ENCODE results near the gene CD34.

Gene CD34

GRCh38 chr1:207854001-207854400, 56.9 kb downstream of the CD34 start:
- no peak for DNase-seq (ENCODE audit: low read depth in 2 of 2)

DNA sequence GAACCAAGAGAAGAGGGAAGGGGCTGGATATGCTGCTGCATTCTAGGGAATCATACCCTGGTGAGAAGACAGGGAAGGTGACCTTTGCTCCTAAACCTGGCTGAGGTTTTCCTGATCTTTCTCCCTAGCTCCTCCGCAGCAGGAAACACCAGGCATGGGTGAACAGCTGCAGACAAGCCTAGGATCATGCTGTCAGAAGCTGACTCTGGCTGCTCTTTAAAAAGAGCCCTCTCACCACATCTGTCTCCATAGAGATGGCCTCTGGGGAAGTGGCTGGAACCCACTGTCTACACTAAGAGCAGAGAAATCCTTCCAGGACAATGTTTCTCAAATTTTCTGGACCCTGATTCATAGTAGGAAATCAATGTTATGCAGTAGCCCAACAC, 57.6 kb downstream of the CD34 start:
- DNase-seq (ENCODE audit: low read depth in 2 of 2) = no peak

DNA sequence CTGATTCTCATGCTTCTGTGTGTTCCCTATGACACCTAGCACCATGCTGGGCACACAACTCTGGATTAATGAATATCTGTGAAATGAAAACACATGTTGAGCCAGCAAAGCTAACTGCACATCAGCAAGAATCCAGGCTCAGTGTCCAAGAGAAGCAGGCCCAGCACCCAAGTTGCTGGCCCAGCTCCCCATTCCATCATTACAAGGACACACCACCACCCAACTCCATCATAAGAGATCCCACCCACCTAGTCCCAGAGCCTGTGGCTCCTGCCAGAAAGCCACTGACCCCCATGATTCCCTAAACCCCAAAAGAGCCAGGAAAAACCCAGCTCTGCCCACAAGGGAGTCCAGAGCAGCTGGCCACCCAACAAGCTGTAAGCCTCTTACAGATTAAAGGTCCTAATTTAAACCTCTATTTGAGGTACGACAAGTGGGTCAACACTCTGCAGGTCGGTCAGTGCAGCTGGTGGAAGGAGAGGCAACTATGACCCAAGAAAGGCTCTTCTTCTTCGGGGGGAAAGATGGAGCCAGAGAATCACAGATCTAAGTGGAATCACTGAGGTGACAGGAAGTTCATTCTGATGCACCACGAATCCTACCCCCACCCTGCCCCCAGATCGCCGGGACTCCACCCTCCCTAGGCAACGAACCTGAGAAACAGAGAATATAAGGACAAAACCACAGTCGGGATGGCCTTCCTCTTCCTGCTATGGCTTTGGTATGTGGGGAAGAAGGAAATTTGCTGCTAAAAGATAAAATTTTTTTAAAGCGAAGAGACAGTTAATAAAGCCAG, 58.2 kb downstream of the CD34 start:
- DNase-seq (ENCODE audit: low read depth in 2 of 2) = no peak

- no peak for DNase-seq (ENCODE audit: low read depth in 2 of 2)
Measured at GRCh38 chr1:207851696-207852095, 59.2 kb downstream of the CD34 start.

DNA sequence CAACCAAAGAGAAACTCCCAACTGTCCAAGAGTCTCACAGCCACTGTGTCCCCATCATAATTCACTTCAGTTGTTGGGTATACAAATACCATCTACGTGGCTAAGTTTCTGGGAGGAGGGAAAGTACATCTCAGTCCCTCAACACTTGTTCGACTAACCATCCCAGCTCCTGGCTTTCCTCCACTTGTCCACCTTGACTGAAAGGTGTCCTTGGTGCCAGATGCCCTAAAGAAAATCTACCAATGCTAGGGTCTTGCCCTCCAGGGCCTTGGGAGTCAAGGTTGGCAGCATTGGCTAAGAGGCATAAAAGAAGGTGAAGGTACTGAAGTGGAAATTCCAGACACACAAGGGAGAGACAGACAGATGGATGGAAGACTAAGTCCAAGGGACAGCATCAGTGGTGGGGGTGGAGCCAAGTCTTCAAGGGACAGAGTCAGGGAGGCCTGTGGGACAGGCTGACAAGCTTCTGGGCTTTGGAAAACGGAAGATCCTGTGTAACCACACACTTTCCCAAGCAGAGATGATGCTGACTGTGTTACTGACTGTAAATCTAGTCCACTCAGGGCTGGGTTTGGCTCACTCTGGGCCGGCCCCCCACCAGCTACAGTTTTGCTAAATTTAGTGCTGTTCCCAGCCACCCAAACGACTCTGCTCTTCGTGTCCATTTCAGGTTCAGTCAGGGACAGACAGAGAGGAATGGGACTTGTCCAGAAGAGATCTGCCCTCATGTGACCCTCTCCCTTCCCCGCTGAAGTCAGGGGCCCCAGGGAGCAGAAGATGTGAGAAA, 60.1 kb downstream of the CD34 start:
- DNase-seq (ENCODE audit: low read depth in 2 of 2) = no peak

GRCh38 chr1:207849646-207850045, 61.3 kb downstream of the CD34 start:
- DNase-seq (ENCODE audit: low read depth in 2 of 2) = no peak

DNA sequence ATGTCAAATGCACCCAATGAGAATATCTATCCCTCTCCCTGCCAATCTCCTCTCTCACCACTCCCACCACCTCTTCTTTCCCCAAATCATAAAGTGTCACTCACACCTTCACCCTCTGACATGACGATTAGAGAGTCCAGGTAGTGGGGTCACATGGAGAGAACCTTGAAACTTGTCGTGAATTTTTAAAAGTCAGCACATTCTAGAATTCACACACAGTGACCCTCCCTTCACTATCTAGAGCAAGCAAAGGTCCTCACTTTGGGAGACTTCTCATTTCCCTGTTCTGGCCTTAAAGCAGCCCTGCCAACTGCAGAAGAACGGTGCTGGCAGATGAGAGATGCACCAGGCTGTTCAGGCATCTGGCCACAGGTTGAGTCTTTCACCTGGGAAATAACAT, 61.9 kb downstream of the CD34 start:
- no peak for DNase-seq (ENCODE audit: low read depth in 2 of 2)

- DNase-seq (ENCODE audit: low read depth in 2 of 2) = no peak
Measured at GRCh38 chr1:207848234-207848633, 62.7 kb downstream of the CD34 start.

DNA sequence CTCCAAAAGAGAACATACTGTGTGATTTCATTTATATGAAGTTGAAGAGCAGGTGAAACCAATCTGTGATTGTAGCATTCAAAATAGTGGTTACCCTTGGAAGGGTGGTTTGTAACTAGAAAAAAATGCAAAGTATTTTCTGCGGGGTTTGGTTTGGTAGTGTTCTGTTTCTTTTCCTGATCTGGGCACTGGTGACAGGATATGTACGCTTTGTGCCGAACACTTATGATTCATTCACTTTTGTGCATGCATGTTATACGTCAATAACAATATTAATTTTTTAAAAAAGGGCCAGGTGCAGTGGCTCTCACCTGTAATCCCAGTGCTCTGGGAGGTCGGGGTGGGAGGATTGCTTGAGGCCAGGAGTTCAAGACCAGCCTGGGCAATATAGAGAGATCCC, 63.8 kb downstream of the CD34 start:
- no peak for DNase-seq (ENCODE audit: low read depth in 2 of 2)

GRCh38 chr1:207845109-207845508, 65.8 kb downstream of the CD34 start:
- DNase-seq (ENCODE audit: low read depth in 2 of 2) = no peak

GRCh38 chr1:207844371-207844770, 66.6 kb downstream of the CD34 start:
- no peak for DNase-seq (ENCODE audit: low read depth in 2 of 2)

GRCh38 chr1:207842506-207842905, 68.4 kb downstream of the CD34 start:
- no peak for DNase-seq (ENCODE audit: low read depth in 2 of 2)

DNA sequence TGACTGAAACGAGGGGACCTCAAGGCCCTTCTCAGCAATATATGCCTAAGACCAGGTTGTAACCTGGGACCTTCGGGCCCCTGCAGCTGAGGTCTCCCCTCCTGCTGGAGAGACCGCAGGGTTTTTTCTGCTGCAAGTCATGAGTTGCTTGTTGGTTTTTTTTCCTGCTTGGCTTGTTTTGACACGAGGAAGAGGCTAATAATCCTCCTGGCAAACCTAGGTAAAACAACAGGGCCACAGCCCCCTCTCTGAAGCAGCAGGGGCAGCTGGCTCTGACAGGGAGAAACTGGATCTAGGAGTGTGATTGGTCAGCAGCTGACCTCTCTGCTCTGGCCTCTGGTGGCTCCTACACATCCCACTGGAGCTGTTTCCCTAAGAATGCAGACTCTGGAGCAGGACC, 69.0 kb downstream of the CD34 start:
- DNase-seq (ENCODE audit: low read depth in 2 of 2) = no peak

- no peak for DNase-seq (ENCODE audit: low read depth in 2 of 2)
Measured at GRCh38 chr1:207841293-207841692, 69.6 kb downstream of the CD34 start.

- DNase-seq (ENCODE audit: low read depth in 2 of 2) = no peak
Measured at GRCh38 chr1:207840380-207840779, 70.5 kb downstream of the CD34 start.

DNA sequence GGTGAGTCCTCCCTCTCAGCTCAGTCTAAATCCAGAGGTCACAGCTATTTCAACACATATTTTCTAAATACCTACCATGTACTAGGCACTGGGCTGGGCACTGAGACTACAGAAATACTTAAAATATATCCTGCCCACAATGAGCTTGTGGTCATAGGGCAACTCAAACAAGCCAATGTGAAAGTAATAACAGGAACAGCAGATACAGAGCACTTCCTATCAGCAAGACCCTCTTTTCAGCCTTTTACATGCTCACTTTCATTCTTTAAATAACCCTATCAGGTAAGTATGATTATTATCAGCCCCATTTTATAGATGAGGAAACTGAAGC, 71.9 kb downstream of the CD34 start:
- DNase-seq (ENCODE audit: low read depth in 2 of 2) = no peak

DNA sequence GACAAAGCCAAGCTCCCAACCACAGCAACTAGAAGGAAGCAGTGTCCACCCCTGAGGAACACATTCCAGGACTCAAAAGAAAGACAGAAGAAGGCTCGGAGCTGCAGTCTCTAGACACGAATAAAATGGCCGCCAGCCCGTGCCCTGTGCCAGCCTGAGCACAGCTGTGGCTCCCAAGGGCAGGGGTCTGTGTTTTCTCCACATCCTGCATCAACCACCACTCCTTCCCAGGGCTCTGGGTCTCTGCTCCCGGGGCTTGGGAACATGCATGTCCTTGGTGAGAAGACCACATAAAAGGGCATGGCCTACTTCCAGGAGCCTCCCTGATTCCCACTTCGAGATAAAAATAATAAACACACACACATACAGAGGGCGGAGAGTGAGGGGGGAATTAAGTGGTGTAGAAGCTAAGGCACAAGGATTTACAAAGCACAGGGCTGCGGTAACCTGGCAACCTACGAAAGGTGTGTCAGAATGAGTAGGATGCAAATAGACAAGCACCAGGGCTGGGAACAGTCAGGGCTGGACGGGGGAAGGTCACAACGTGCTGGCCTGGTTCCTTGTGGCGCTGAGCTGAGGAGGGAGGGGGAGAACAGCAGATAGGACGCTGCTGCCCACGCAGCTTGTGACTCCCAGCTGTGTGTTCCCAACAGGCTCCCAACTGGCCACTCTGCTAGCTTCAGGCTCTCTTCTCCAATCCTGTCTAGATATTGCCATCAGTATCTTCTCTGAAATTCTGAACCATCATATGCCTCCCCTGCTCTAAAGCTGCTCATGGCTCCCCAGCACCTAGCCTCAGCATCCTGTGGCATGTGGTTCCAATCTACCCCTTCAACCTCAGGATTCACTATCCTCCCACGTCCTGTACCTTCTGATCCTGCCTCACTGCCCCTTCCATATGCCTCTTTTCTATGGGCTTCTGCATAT, 72.5 kb downstream of the CD34 start:
- DNase-seq (ENCODE audit: low read depth in 2 of 2) = no peak

DNA sequence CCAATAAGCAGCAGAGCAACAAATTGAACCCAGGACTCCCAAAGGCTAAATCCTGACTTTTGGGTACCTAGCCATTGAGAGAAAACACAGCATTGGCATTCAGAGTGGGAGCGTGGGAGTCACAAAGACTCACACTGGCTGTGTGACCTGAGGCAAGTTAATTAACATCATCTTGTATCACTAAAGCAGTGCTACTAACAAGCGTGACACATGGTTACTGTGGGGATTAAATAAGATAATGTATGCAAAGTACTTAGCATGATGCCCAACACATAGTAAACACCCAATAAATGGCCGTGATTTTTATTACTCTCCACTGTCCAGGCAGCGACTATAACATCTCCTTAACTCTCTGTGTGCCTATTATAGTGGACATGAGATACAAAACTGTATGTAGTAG, 73.3 kb downstream of the CD34 start:
- DNase-seq (ENCODE audit: low read depth in 2 of 2) = no peak

- DNase-seq (ENCODE audit: low read depth in 2 of 2) = no peak
Measured at GRCh38 chr1:207836591-207837347, 74.2 kb downstream of the CD34 start.

GRCh38 chr1:207835958-207836357, 75.0 kb downstream of the CD34 start:
- DNase-seq (ENCODE audit: low read depth in 2 of 2) = no peak

DNA sequence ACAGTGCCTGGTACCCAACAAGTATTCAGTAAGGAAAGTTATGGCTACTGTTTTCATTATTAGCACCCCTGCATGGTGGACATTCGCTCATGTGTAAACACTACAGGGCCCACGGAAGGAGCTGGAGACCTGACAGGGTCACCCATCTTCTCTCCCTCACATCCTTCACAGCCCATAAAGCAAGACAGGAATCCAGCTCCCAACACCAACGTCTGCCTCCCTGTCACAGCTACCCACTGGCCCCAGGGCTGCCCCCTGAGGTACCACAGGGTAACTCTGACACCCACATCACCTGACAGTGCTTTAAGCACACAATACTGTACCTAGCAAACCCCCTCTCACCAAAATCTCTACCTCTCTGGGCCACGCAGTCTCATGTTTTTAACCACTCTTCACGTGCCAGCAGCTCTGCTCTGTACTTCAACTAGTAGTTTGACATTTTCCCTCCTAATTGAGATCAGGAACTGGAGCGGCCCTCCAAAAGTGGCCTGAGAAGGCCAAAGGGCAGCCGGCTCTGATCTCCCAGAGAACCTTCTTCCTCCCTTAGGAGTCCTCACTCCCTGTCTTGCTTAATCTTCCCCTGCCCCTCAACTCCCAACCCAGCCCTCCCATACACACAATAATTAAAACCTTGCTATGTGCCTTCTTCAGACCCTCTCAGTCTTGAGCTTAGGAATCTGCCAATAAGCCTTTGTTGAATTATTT, 76.8 kb downstream of the CD34 start:
- no peak for DNase-seq (ENCODE audit: low read depth in 2 of 2)

All from stimulated activated CD8-positive, alpha-beta memory T cell treated with anti-CD3 and anti-CD28 coated beads, Interleukin-2, amount 100 ng/mL, for 1 hour (primary cell).